ENCODE results near the gene KPNA6.

The KPNA6 gene

GRCh38 chr1:32187850-32188249 lies 80.0 kb downstream of the KPNA6 start:
- DNase-seq (no peak), ATAC-seq (no peak)

- DNase-seq (no peak), ATAC-seq (no peak)
Measured at GRCh38 chr1:32192220-32192948, 84.5 kb downstream of the KPNA6 start.

- ATAC-seq, result no peak
- no peak for DNase-seq
Measured at GRCh38 chr1:32194984-32195383, 87.1 kb downstream of the KPNA6 start.

GRCh38 chr1:32195531-32195930 lies 87.7 kb downstream of the KPNA6 start:
- DNase-seq, result no peak
- ATAC-seq, result no peak

- no peak for ATAC-seq
- DNase-seq, result no peak
Measured at GRCh38 chr1:32195972-32196823, 88.3 kb downstream of the KPNA6 start.

- DNase-seq (no peak), ATAC-seq (no peak)
Measured at GRCh38 chr1:32197074-32197473, 89.2 kb downstream of the KPNA6 start.

- no peak for DNase-seq
- no peak for ATAC-seq
Measured at GRCh38 chr1:32197837-32198236, 90.0 kb downstream of the KPNA6 start.

- ATAC-seq (no peak), DNase-seq (no peak)
Measured at GRCh38 chr1:32198237-32199042, 90.6 kb downstream of the KPNA6 start.

GRCh38 chr1:32199043-32199716 lies 91.3 kb downstream of the KPNA6 start:
- ATAC-seq (no peak), DNase-seq (no peak)

GRCh38 chr1:32199717-32200072 lies 91.8 kb downstream of the KPNA6 start:
- no peak for DNase-seq
- ATAC-seq, result no peak

GRCh38 chr1:32200226-32201010 lies 92.6 kb downstream of the KPNA6 start, which contains the start of gene CCDC28B:
CCDC28B (plus strand) TSS chr1:32200595; CDS start chr1:32201936, 1,341 bp downstream.
- ATAC-seq, result peak; percentile 50
- DNase-seq, result peak; percentile 77

GRCh38 chr1:32201011-32201855 lies 93.4 kb downstream of the KPNA6 start:
- peak; percentile 90 for DNase-seq
- peak; percentile 56 for ATAC-seq

- no peak for ATAC-seq
- no peak for DNase-seq
Measured at GRCh38 chr1:32204943-32205361, 97.1 kb downstream of the KPNA6 start.

GRCh38 chr1:32205401-32206370 lies 97.8 kb downstream of the KPNA6 start, which contains the start of gene IQCC:
IQCC (plus strand) TSS chr1:32205671; CDS start chr1:32205682, 11 bp downstream.
- peak; percentile 60 for ATAC-seq
- peak; percentile 90 for DNase-seq

GRCh38 chr1:32208469-32208868 lies 100.6 kb downstream of the KPNA6 start:
- ATAC-seq, result no peak
- no peak for DNase-seq

GRCh38 chr1:32208891-32209328 lies 101.1 kb downstream of the KPNA6 start, which contains the start of gene DCDC2B:
DCDC2B (plus strand) TSS chr1:32209089; CDS start chr1:32209094, 5 bp downstream.
- DNase-seq (no peak), ATAC-seq (no peak)

GRCh38 chr1:32215629-32216480 lies 108.0 kb downstream of the KPNA6 start:
- ATAC-seq, result peak; percentile 76

GRCh38 chr1:32216566-32216965 lies 108.7 kb downstream of the KPNA6 start:
- ATAC-seq, result no peak
- DNase-seq, result no peak

More at GRCh38 chr1:32215629-32216480, 108.0 kb downstream of the KPNA6 start:
- DNase-seq, result peak; percentile 72
